ENCODE data around the gene DCUN1D4.

The DCUN1D4 gene

GRCh38 chr4:51842554-51843308 is at the start of gene DCUN1D4:
TSS of gene DCUN1D4 (plus strand) at chr4:51843153. CDS start at chr4:51843243, 90 bp downstream.
- in situ Hi-C loops (cut with MboI; ENCODE audit: low sequenced_read_pairs), result no loop called here

DNA sequence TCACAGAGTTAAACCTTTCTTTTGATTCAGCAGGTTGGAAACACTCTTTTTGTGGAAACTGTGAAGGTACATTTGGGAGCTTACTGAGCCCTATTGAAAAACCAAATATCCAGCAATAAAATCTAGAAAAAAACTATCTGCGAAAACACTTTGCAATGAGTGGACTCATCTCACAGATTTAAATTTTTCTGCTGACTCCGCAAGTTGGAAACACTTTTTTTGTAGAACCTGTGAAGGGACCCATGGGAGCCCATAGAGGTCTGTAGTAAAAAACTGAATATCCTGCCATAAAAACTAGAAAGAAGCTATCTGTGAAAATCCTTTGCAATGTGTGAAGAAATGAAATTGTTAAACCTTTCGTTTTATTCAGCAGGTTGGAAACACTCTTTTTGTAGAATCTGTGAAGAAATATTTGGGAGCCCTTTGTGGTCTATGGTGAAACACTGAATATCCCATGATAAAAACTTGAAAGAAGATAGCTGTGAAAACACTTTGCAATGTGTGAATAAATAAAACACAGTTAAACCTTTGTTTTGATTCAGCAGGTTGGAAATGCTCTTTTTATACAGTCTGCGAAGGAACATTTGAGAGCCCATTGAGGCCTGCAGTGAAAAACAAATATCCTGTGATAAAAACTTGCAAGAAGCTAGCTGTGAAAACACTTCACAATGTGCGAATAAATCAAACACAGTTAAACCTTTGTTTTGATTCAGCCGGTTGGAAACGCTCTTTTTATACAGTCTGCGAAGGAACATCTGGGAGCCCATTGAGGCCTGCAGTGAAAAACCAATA is 22.3 kb upstream of the DCUN1D4 start:
- in situ Hi-C loops (cut with MboI; ENCODE audit: low sequenced_read_pairs), result no loop called here

DNA sequence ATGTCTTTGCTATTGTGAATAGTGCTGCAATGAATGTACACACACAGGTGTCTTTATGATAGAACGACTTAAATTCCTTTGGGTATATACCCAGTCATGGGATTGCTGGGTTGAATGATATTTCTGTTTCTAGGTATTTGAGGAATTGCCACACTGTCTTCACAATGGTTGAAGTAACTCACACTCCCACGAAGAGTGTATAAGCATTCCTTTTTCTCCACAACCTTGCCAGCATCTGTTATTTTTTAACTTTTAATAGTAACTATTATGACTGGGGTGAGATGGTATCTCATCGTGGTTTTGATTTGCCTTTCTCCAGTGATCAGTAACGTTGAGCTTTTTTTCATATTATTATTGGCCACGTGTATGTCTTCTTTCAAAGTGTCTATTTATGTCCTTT is 17.6 kb upstream of the DCUN1D4 start:
- in situ Hi-C loops (cut with MboI; ENCODE audit: low sequenced_read_pairs), result no loop called here

DNA sequence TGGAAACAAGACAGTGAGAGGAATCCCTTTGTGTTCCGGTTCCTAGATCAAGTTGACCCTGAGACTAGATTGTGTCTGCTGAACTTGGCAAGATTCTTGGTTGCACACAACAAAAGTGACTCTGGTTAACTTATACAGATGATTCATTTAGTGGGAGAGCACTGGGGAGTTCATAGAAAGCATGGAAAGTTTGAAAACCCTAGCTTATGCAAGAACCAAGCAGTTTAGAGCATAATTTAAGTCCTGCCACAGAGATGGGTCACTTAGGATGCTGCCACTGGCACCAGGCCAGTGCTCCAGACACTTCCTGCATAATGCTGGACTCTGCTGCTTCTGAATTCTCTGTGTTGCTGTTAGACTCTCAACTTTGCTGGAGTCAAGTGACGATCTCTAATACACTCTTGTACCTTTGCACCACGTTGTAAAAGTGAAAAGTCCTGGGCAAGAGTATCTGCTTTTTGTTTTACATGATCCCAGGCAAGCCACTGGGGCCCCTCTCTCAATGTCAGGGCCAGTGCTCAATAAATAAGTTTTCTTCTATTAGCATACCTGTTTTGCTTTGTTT is 12.7 kb upstream of the DCUN1D4 start:
- in situ Hi-C loops (cut with MboI; ENCODE audit: low sequenced_read_pairs), result no loop called here

GRCh38 chr4:51831133-51831532 is 11.8 kb upstream of the DCUN1D4 start:
- in situ Hi-C loops (cut with MboI; ENCODE audit: low sequenced_read_pairs), result no loop called here

DNA sequence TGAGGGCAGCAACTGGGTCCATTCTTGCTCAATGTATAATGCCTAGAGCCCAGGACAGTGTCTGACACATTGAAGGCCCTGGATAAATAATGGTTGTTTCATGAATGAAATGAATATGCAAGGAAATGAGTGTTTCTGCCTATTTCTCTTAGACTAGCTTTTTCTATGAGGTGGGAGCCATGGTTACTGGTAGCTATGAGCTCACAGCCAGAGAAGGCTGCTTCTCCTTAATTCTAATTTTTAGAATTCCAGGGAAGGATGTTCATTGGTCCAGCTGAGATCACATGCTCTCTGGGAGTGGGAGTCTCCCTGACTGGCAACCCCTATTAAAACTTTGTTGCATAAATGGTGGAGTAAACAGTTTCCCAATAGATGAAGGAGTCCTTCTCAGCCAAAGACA is 9.7 kb upstream of the DCUN1D4 start:
- in situ Hi-C loops (cut with MboI; ENCODE audit: low sequenced_read_pairs), result no loop called here

DNA sequence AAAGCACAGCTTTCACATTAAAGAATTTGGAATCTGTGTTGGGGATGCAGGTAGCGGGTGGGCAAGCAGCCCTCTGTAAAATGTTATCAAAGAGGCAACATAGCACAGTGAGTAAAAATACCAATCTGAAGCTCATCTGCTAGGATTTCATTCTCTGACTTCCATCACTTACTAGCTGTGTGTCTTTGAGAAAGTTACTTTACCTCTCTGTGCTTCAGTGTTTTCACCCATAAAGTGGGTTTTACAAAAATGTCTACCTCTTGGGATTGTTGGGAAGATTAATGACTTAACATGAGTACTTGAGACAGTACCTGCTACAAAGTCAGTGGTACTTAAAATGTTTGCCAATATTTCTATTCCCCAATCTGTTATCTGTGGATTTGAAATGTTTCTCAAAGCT is 7.9 kb upstream of the DCUN1D4 start:
- in situ Hi-C loops (cut with MboI; ENCODE audit: low sequenced_read_pairs), result no loop called here

DNA sequence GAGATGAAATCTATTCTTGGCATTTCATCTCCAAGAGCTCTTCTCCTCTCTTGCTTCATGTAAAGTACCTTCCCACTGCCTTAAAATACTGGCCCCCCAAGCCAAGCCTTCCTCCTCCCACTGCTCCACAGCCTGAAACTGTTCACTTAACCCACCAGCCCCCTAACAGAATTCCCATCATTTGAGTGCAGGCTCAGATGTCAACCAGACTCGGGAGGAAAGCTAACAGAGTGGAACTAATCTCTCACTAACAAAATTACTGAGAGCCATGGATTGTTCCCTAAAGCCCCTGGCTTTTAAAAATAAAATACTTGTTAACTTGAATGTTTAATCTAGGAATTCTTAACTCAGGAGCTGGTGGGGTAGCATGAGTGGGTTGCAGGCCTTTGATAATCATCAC is 7.1 kb upstream of the DCUN1D4 start:
- in situ Hi-C loops (cut with MboI; ENCODE audit: low sequenced_read_pairs), result no loop called here

- in situ Hi-C loops (cut with MboI; ENCODE audit: low sequenced_read_pairs), result no loop called here
These were observed 6.4 kb upstream of the DCUN1D4 start for GRCh38 chr4:51836549-51836948.

- in situ Hi-C loops (cut with MboI; ENCODE audit: low sequenced_read_pairs), result no loop called here
These were observed 2.2 kb upstream of the DCUN1D4 start for GRCh38 chr4:51840781-51841180.

GRCh38 chr4:51842167-51842553 is 793 bp upstream of the DCUN1D4 start:
- in situ Hi-C loops (cut with MboI; ENCODE audit: low sequenced_read_pairs), result no loop called here

- in situ Hi-C loops (cut with MboI; ENCODE audit: low sequenced_read_pairs), result no loop called here
These were observed 578 bp downstream of the DCUN1D4 start for GRCh38 chr4:51843309-51844152.

GRCh38 chr4:51844153-51845054 is 1.5 kb downstream of the DCUN1D4 start:
- in situ Hi-C loops (cut with MboI; ENCODE audit: low sequenced_read_pairs), result no loop called here

GRCh38 chr4:51845055-51845426 is 2.1 kb downstream of the DCUN1D4 start:
- in situ Hi-C loops (cut with MboI; ENCODE audit: low sequenced_read_pairs), result no loop called here

GRCh38 chr4:51845711-51846110 is 2.8 kb downstream of the DCUN1D4 start:
- in situ Hi-C loops (cut with MboI; ENCODE audit: low sequenced_read_pairs), result no loop called here

- in situ Hi-C loops (cut with MboI; ENCODE audit: low sequenced_read_pairs), result no loop called here
These were observed 6.5 kb downstream of the DCUN1D4 start for GRCh38 chr4:51849430-51849829.

DNA sequence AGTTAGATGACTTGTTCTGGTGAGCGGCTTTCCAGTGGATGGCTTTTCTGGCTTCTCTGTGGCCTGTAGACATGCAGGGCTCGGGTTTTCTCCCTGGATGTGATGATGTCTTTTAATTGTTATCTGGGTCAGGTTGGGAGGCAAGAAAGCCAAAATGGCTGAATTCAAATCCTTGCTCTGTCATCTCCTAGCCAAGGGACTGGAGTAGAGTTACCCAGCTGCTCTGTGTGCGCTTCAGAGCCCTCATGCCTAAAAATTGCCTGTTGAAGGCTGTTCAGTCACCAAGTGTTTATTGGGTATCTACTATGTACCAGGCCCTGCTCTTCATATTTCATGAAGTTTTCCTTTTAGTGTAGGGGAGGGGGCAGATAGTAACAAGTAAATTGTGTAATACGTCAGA is 7.3 kb downstream of the DCUN1D4 start:
- in situ Hi-C loops (cut with MboI; ENCODE audit: low sequenced_read_pairs), result no loop called here

DNA sequence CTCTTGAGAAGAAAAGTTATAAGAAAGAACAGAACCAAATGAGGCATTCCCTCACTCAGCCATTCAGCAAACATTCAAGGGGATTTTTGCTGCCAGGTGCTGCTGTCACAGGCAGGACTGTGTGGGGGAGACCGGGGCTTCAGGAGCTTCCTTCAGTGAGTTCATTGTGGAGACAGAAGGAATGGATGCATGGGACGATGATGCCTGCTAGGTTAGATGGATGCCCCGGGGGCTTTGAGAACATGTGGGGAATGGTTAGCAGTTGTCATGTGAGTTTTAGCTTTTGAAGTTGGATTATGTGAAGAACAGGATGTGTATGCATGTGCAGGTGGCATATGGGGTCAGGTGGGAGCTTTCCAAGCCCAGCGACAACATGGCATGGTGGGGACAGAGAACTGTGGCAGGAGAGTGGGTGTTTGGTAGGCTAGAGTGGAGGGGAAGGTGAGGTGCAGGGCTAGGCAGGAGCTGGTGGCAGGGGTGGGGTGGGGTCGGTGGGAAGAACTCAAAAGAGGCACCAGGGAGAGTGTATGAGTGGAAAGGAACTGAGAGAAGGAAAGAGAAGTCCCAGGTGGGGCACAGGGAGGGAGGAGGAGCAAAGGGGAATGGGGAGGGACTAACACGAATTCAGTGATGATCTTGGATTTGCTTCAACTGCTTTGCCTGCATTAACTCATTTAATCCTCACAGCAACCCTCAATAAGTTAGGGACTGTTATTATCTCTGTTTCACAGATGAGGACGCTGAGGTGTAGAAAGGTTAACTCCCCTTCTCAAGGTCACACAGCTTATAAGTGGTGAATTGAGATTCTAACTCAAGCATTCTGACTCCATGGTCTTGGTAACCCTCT is 8.4 kb downstream of the DCUN1D4 start:
- in situ Hi-C loops (cut with MboI; ENCODE audit: low sequenced_read_pairs), result no loop called here

- in situ Hi-C loops (cut with MboI; ENCODE audit: low sequenced_read_pairs), result no loop called here
These were observed 9.0 kb downstream of the DCUN1D4 start for GRCh38 chr4:51851937-51852290.

Data from HL-60/S4 treated with retinoic acid at 250 ng/mL for 4 days and 3 days (cell line).